Measurements from ENCODE around the gene DNAJC4.

DNAJC4 gene, protein sequence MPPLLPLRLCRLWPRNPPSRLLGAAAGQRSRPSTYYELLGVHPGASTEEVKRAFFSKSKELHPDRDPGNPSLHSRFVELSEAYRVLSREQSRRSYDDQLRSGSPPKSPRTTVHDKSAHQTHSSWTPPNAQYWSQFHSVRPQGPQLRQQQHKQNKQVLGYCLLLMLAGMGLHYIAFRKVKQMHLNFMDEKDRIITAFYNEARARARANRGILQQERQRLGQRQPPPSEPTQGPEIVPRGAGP

GRCh38 chr11:64230171-64230984 lies at the start of gene DNAJC4:
DNAJC4 (plus strand) TSS chr11:64230548; CDS start chr11:64230855, 307 bp downstream.
- Histone ChIP-seq H3K4me1 (ENCODE audit: control insufficient read depth, insufficient read depth, low read length) (peaks cover 5% of the 10 kb centered on the region; the same call in 1 of the 2 replicates), H3K27ac (ENCODE audit: low read length) (no peak within 1 kb of the TSS), H3K9me3 (ENCODE audit: control insufficient read depth, insufficient read depth, low read length) (no peaks in the 10 kb centered on the region), H3K4me3 (ENCODE audit: low read length) (peak within 1 kb of the TSS; percentile 46; the same call in 1 of the 2 replicates), H3K27me3 (ENCODE audit: control insufficient read depth, insufficient read depth, low read length) (no peaks in the 10 kb centered on the region), H3K36me3 (ENCODE audit: control insufficient read depth, insufficient read depth, low read length) (no peaks in the 10 kb centered on the region)
- no peak for DNase-seq (ENCODE audit: low read depth, low spot score)
- WGBS (ENCODE audit: insufficient coverage, insufficient read length), result no CpG with 5 or more reads among the region's 62 CpGs

GRCh38 chr11:64180891-64181290 lies 49.5 kb upstream of the DNAJC4 start:
- no peak overlapping the region for H3K4me3 ChIP-seq (ENCODE audit: low read length)
- H3K27ac ChIP-seq (ENCODE audit: low read length), result no peak overlapping the region
- no peaks in the 10 kb centered on the region for H3K36me3 ChIP-seq (ENCODE audit: control insufficient read depth, insufficient read depth, low read length)
- no peaks in the 10 kb centered on the region for H3K9me3 ChIP-seq (ENCODE audit: control insufficient read depth, insufficient read depth, low read length)
- DNase-seq (ENCODE audit: low read depth, low spot score), result no peak
- WGBS (ENCODE audit: insufficient coverage, insufficient read length), result no CpG with 5 or more reads among the region's 5 CpGs
- no peaks in the 10 kb centered on the region for H3K4me1 ChIP-seq (ENCODE audit: control insufficient read depth, insufficient read depth, low read length)
- H3K27me3 ChIP-seq (ENCODE audit: control insufficient read depth, insufficient read depth, low read length), result no peaks in the 10 kb centered on the region

DNA sequence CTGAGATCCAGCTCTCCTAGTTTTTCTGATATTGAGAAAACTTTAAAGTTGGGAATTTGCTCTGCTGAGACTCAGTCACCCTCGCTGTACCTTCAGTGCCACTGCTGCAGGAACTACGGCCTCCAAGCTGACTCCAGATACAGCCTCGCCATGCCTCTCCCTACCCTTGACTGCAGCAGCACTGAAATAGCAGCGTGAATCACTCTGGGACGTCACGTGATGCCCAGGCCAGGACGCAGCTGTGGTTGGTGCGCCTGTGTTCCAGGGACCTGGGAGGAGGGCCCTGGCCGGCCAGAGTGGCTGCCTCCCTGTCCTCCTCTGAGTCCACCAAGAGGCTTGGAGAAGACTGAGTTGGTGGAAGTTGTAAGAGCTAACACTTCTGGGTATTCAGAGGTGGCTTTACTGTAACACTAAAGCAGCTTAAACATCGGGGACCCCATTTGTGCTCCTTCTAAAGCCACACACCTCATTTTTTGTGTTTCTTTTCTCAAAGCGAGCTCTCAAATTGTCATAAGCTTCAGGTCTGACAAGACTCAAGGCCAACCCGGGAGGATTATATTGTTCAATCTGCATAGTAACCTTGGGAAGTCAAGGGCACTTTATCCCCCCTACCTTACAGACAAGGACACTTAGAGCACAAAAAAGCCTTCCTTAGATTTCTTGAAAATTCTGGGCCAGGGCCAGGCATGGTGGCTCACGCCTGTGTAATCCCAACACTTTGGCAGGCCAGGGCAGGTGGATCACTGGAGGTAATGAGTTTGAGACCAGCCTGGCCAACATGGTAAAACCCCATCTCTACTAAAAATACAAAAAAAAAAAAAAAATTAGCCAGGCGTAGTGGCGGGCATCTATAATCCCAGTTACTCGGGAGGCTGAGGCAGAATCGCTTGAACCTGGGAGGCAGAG lies 48.6 kb upstream of the DNAJC4 start:
- H3K36me3 ChIP-seq (ENCODE audit: control insufficient read depth, insufficient read depth, low read length), result no peaks in the 10 kb centered on the region
- H3K4me1 ChIP-seq (ENCODE audit: control insufficient read depth, insufficient read depth, low read length), result no peaks in the 10 kb centered on the region
- no peaks in the 10 kb centered on the region for H3K9me3 ChIP-seq (ENCODE audit: control insufficient read depth, insufficient read depth, low read length)
- H3K4me3 ChIP-seq (ENCODE audit: low read length), result no peak overlapping the region
- WGBS (ENCODE audit: insufficient coverage, insufficient read length), result no CpG with 5 or more reads among the region's 17 CpGs
- no peaks in the 10 kb centered on the region for H3K27me3 ChIP-seq (ENCODE audit: control insufficient read depth, insufficient read depth, low read length)
- no peak overlapping the region for H3K27ac ChIP-seq (ENCODE audit: low read length)
- no peak for DNase-seq (ENCODE audit: low read depth, low spot score)

DNA sequence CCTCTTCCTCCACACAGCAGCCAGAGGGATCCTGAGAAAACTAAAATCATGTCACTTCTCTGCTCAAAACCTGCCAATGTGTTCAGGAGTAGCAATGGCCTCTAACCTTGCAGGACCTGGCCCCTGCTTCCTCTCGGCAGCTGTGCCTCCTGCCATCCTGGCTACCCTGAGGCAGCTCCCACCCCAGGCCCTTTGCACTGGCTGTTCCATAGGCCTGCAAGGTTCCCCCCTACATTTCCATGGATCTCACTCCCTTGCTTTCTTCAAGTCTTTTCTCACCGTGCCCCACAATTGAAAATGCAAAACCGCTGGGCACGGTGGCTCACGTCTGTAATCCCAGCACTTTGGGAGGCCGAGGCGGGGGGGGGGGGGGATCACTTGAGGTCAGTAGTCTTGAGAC lies 46.5 kb upstream of the DNAJC4 start:
- H3K4me3 ChIP-seq (ENCODE audit: low read length), result no peak overlapping the region
- no CpG with 5 or more reads among the region's 7 CpGs for WGBS (ENCODE audit: insufficient coverage, insufficient read length)
- no peaks in the 10 kb centered on the region for H3K36me3 ChIP-seq (ENCODE audit: control insufficient read depth, insufficient read depth, low read length)
- H3K4me1 ChIP-seq (ENCODE audit: control insufficient read depth, insufficient read depth, low read length), result no peaks in the 10 kb centered on the region
- no peaks in the 10 kb centered on the region for H3K27me3 ChIP-seq (ENCODE audit: control insufficient read depth, insufficient read depth, low read length)
- H3K27ac ChIP-seq (ENCODE audit: low read length), result no peak overlapping the region
- DNase-seq (ENCODE audit: low read depth, low spot score), result no peak
- H3K9me3 ChIP-seq (ENCODE audit: control insufficient read depth, insufficient read depth, low read length), result no peaks in the 10 kb centered on the region

DNA sequence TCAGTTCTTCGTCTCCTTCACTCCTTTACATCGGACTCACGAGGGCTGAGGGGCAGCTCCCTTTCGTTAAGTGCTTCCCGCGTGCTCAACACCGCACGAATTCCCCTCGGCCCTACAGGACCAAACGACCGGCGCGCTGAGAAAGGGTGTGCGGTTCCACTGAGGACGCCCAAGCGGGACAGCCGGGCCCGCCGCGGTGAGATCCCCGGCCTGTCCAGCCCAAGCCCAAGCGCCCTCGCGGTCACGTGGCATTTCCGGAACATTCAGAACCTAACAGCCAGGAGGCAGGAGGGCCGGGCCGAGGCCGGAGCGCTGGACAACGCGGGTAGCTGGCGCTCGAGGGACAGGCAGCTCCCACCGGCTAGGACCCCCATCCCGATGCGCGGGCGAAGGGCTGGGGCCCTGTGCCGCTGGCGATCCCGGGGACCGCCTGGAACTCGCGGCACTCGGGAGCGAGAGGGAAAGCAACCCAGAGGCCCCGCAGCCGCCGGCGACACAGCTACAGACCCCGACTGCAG lies 45.1 kb upstream of the DNAJC4 start:
- H3K4me3 ChIP-seq (ENCODE audit: low read length), result peak overlapping the region; percentile 71
- no peaks in the 10 kb centered on the region for H3K9me3 ChIP-seq (ENCODE audit: control insufficient read depth, insufficient read depth, low read length)
- no peaks in the 10 kb centered on the region for H3K27me3 ChIP-seq (ENCODE audit: control insufficient read depth, insufficient read depth, low read length)
- H3K4me1 ChIP-seq (ENCODE audit: control insufficient read depth, insufficient read depth, low read length), result no peaks in the 10 kb centered on the region
- H3K27ac ChIP-seq (ENCODE audit: low read length), result no peak overlapping the region
- no CpG with 5 or more reads among the region's 52 CpGs for WGBS (ENCODE audit: insufficient coverage, insufficient read length)
- no peak for DNase-seq (ENCODE audit: low read depth, low spot score)
- no peaks in the 10 kb centered on the region for H3K36me3 ChIP-seq (ENCODE audit: control insufficient read depth, insufficient read depth, low read length)

- H3K9me3 ChIP-seq (ENCODE audit: control insufficient read depth, insufficient read depth, low read length), result no peaks in the 10 kb centered on the region
- no peaks in the 10 kb centered on the region for H3K27me3 ChIP-seq (ENCODE audit: control insufficient read depth, insufficient read depth, low read length)
- H3K27ac ChIP-seq (ENCODE audit: low read length), result no peak within 1 kb of the TSS
- peak; percentile 100 for DNase-seq (ENCODE audit: low read depth, low spot score)
- no CpG with 5 or more reads among the region's 74 CpGs for WGBS (ENCODE audit: insufficient coverage, insufficient read length)
- H3K4me1 ChIP-seq (ENCODE audit: control insufficient read depth, insufficient read depth, low read length), result no peaks in the 10 kb centered on the region
- no peaks in the 10 kb centered on the region for H3K36me3 ChIP-seq (ENCODE audit: control insufficient read depth, insufficient read depth, low read length)
- H3K4me3 ChIP-seq (ENCODE audit: low read length), result peak within 1 kb of the TSS; percentile 71
Observed at GRCh38 chr11:64185693-64186491, 44.5 kb upstream of the DNAJC4 start, which contains the start of gene STIP1. STIP1 (plus strand) TSS chr11:64186171; CDS start chr11:64186262, 91 bp downstream.

- no peak for DNase-seq (ENCODE audit: low read depth, low spot score)
- no peaks in the 10 kb centered on the region for H3K4me1 ChIP-seq (ENCODE audit: control insufficient read depth, insufficient read depth, low read length)
- no CpG with 5 or more reads among the region's 48 CpGs for WGBS (ENCODE audit: insufficient coverage, insufficient read length)
- H3K36me3 ChIP-seq (ENCODE audit: control insufficient read depth, insufficient read depth, low read length), result no peaks in the 10 kb centered on the region
- no peak overlapping the region for H3K27ac ChIP-seq (ENCODE audit: low read length)
- H3K9me3 ChIP-seq (ENCODE audit: control insufficient read depth, insufficient read depth, low read length), result no peaks in the 10 kb centered on the region
- no peak overlapping the region; the same call in 1 of the 2 replicates for H3K4me3 ChIP-seq (ENCODE audit: low read length)
- no peaks in the 10 kb centered on the region for H3K27me3 ChIP-seq (ENCODE audit: control insufficient read depth, insufficient read depth, low read length)
Observed at GRCh38 chr11:64186492-64187165, 43.7 kb upstream of the DNAJC4 start.

GRCh38 chr11:64192434-64192833 lies 37.9 kb upstream of the DNAJC4 start:
- H3K9me3 ChIP-seq (ENCODE audit: control insufficient read depth, insufficient read depth, low read length), result no peaks in the 10 kb centered on the region
- H3K27me3 ChIP-seq (ENCODE audit: control insufficient read depth, insufficient read depth, low read length), result no peaks in the 10 kb centered on the region
- no peak for DNase-seq (ENCODE audit: low read depth, low spot score)
- no CpG with 5 or more reads among the region's 5 CpGs for WGBS (ENCODE audit: insufficient coverage, insufficient read length)
- no peak overlapping the region for H3K4me3 ChIP-seq (ENCODE audit: low read length)
- no peaks in the 10 kb centered on the region for H3K4me1 ChIP-seq (ENCODE audit: control insufficient read depth, insufficient read depth, low read length)
- H3K27ac ChIP-seq (ENCODE audit: low read length), result no peak overlapping the region
- peaks cover 33% of the 10 kb centered on the region for H3K36me3 ChIP-seq (ENCODE audit: control insufficient read depth, insufficient read depth, low read length)

DNA sequence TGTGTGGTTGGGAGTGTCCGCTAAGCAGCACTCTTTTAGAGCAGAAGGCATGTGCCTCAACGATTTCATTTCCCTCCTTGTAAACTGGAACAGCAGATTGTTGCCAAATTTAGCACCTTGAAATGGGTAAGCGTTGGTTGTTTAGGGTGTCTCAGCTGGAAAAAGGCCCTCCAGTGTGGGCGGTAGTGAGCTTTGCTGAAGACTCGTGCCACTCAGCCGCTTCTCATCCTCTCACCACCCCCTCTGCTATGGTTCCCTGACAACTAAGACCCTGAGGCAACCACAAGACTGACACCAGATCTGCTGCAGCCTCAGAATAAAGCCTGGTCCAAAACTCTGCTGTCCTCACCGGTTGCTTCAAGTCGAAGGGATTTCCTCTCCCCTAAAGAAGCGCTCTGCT lies 33.7 kb upstream of the DNAJC4 start:
- peaks cover 52% of the 10 kb centered on the region for H3K36me3 ChIP-seq (ENCODE audit: control insufficient read depth, insufficient read depth, low read length)
- WGBS (ENCODE audit: insufficient coverage, insufficient read length), result no CpG with 5 or more reads among the region's 9 CpGs

More for the DNA sequence above, 33.7 kb upstream of the DNAJC4 start:
- DNase-seq (ENCODE audit: low read depth, low spot score), result no peak
- Histone ChIP-seq H3K4me3 (ENCODE audit: low read length) (no peak overlapping the region), H3K27me3 (ENCODE audit: control insufficient read depth, insufficient read depth, low read length) (no peaks in the 10 kb centered on the region), H3K9me3 (ENCODE audit: control insufficient read depth, insufficient read depth, low read length) (no peaks in the 10 kb centered on the region), H3K4me1 (ENCODE audit: control insufficient read depth, insufficient read depth, low read length) (no peaks in the 10 kb centered on the region), H3K27ac (ENCODE audit: low read length) (no peak overlapping the region)
